HepG2 (cell line): Measurements from ENCODE around the gene SPATA12. TPM values are rescaled to one million over a fixed set of nuclear protein-coding genes. Genes with fewer than 3 reads are reported as not detected.
A peak's percentile ranks its signal among the peaks of the same experiment; 100 is the strongest.

Experiments
- BCL6 ChIP-seq: IDR thresholded peaks from 2 replicates; pipeline ENCODE4 v1.6.1; 2016; ENCODE audit warnings: missing genetic modification reagents, missing compliant biosample characterization
- CENPT ChIP-seq: sonication (generic); formaldehyde crosslinking; IDR thresholded peaks from 2 replicates; pipeline ENCODE4 v1.8.0; 2022; ENCODE audit warnings: low read depth, mild to moderate bottlenecking, moderate library complexity, missing genetic modification reagents
- CREBL2 ChIP-seq: sonication (generic); formaldehyde crosslinking; IDR thresholded peaks from 2 replicates; pipeline ENCODE4 v1.8.1; 2023; ENCODE audit warnings: missing genetic modification reagents, mild to moderate bottlenecking, borderline replicate concordance
- EP300 ChIP-seq, 3 experiments: sonication (generic) in 1 of 3; formaldehyde crosslinking in 1 of 3; IDR thresholded peaks; 2 replicates each; pipeline versions ENCODE4 v1.5.1 to v1.6.1; 2011 to 2020; ENCODE audit warnings: low read depth in 2 of 3, low read length in 2 of 3, borderline replicate concordance in 1 of 3, improper control_type of control experiment in 1 of 3, mild to moderate bottlenecking in 1 of 3, missing genetic modification reagents in 1 of 3, moderate library complexity in 1 of 3
- FOXA1 ChIP-seq, 2 experiments: fragments of 450-650 bp in 1 of 2; sonication (generic) in 1 of 2; formaldehyde crosslinking in 1 of 2; IDR thresholded peaks; 2 replicates each; pipeline versions ENCODE4 v1.4.0 to v1.6.1; 2016 to 2020; ENCODE audit warnings: missing genetic modification reagents in 1 of 2
- HHEX ChIP-seq: IDR thresholded peaks from 2 replicates; pipeline ENCODE4 v1.6.1; 2016; ENCODE audit warnings: control low read depth
- PITX1 ChIP-seq: sonication (generic); formaldehyde crosslinking; IDR thresholded peaks from 2 replicates; pipeline ENCODE4 v1.5.1; 2020; ENCODE audit warnings: mild to moderate bottlenecking, missing genetic modification reagents
- SAP130 ChIP-seq: IDR thresholded peaks from 2 replicates; pipeline ENCODE4 v1.6.1; 2016; ENCODE audit warnings: low read depth
- SIX1 ChIP-seq: sonication (generic); formaldehyde crosslinking; IDR thresholded peaks from 2 replicates; pipeline ENCODE4 v1.4.0; 2020; ENCODE audit warnings: missing genetic modification reagents, borderline replicate concordance
- SIX4 ChIP-seq: sonication (generic); formaldehyde crosslinking; IDR thresholded peaks from 2 replicates; pipeline ENCODE4 v1.4.0; 2020; ENCODE audit warnings: missing genetic modification reagents
- SOX6 ChIP-seq, 2 experiments: fragments of 450-650 bp in 1 of 2; sonication (generic) in 1 of 2; formaldehyde crosslinking in 1 of 2; IDR thresholded peaks; 2 replicates each; pipeline versions ENCODE4 v1.4.0 to v1.6.1; 2017 to 2020; ENCODE audit warnings: antibody characterized with exemption in 1 of 2, mild to moderate bottlenecking in 1 of 2, missing genetic modification reagents in 1 of 2
- THAP7 ChIP-seq: sonication (generic); formaldehyde crosslinking; IDR thresholded peaks from 2 replicates; pipeline ENCODE4 v1.8.1; 2023; ENCODE audit warnings: mild to moderate bottlenecking, missing genetic modification reagents
- YEATS2 ChIP-seq: sonication (generic); formaldehyde crosslinking; IDR thresholded peaks from 2 replicates; pipeline ENCODE4 v1.4.0; 2020; ENCODE audit warnings: missing genetic modification reagents, borderline replicate concordance
- ZMYM4 ChIP-seq: sonication (generic); formaldehyde crosslinking; IDR thresholded peaks from 2 replicates; pipeline ENCODE4 v1.8.1; 2023; ENCODE audit warnings: mild to moderate bottlenecking, missing genetic modification reagents
- ZNF281 ChIP-seq: sonication (generic); formaldehyde crosslinking; IDR thresholded peaks from 2 replicates; pipeline ENCODE4 v1.4.0; 2020; ENCODE audit warnings: missing genetic modification reagents, borderline replicate concordance
- ZNF646 ChIP-seq: sonication (generic); formaldehyde crosslinking; IDR thresholded peaks from 2 replicates; pipeline ENCODE4 v1.9.0; 2021; ENCODE audit warnings: mild to moderate bottlenecking, missing genetic modification reagents
- ZZZ3 ChIP-seq: sonication (generic); formaldehyde crosslinking; IDR thresholded peaks from 2 replicates; pipeline ENCODE4 v1.4.0; 2020; ENCODE audit warnings: missing genetic modification reagents, mild to moderate bottlenecking, borderline replicate concordance
- polyA plus RNA-seq, 8 experiments: library from polyadenylated mRNA; depleted of rRNA in 3 of 8; stranded (reverse) in 7 of 8; unstranded in 1 of 8; fragments of >200 nt; fragmentation: Illumina TruSeq in 4 of 8; extraction: Trizol in 4 of 8; gene quantifications; 2 replicates each; pipeline versions ENCODE4 v1.2.1 to v1.2.3, GENCODE V29; 2011 to 2016; ENCODE audit warnings: low read depth in 4 of 8, missing spikeins in 1 of 8, mixed read lengths in 1 of 8; ENCODE audit not compliant: insufficient read depth in 1 of 8
- total RNA-seq, 5 experiments: library from RNA; depleted of rRNA; stranded (reverse); fragments of >200 nt; fragmentation: Illumina TruSeq; extraction: Trizol; gene quantifications; 2 replicates each; pipeline ENCODE4 v1.2.3, GENCODE V29; 2016; ENCODE audit warnings: low read depth in 1 of 5

SPATA12 gene
- total and polyA plus RNA-seq, 2 of the 13 experiments (the other 11 are each of a cell fraction or from before 2014, with no cell fraction given) = 0.09 to 0.25 TPM

GRCh38 chr3:57077630-57078343, 17.3 kb downstream of the SPATA12 start (continued):
- TF ChIP-seq ZNF281 (CRISPR knock-in tag) (peak; percentile 65; the same call in 1 of the 2 replicates), FOXA1 (IDR thresholded peaks at IDR 0.05) (no peak), FOXA1 (CRISPR knock-in tag; IDR thresholded peaks at IDR 0.05) (peak; percentile 26; the same call in 1 of the 2 replicates), CENPT (CRISPR knock-in tag) (no peak), CREBL2 (no peak), SIX1 (CRISPR knock-in tag) (peak; percentile 81; the same call in 1 of the 2 replicates), PITX1 (CRISPR knock-in tag) (peak; percentile 78; the same call in 1 of the 2 replicates), ZNF646 (CRISPR knock-in tag) (no peak), ZMYM4 (peak; percentile 28; the same call in 1 of the 2 replicates), HHEX (no peak), THAP7 (CRISPR knock-in tag) (no peak), BCL6 (CRISPR knock-in tag) (peak; percentile 42; the same call in 1 of the 2 replicates), YEATS2 (CRISPR knock-in tag) (0 out of 2 replicates have a peak, but pooled peaks have one; percentile 9), SIX4 (CRISPR knock-in tag) (peak; percentile 83), ZZZ3 (CRISPR knock-in tag) (0 out of 2 replicates have a peak, but pooled peaks have one; percentile 30), SAP130 (peak; percentile 27), EP300 (IDR thresholded peaks at IDR 0.05; ENCODE audit: low read depth in 2 of 2, low read length in 2 of 2) (peak in 1 of 2 experiments; percentile 79; a peak in 1 of 4 replicates), EP300 (CRISPR knock-in tag; IDR thresholded peaks at IDR 0.05; ENCODE audit: borderline replicate concordance) (no peak), SOX6 (IDR thresholded peaks at IDR 0.05) (no peak), SOX6 (CRISPR knock-in tag; IDR thresholded peaks at IDR 0.05) (0 out of 2 replicates have a peak, but pooled peaks have one; percentile 45)
